Rectal smooth muscle tissue (tissue), 1 donor: Measurements from ENCODE around the gene OR8B2.

ENCODE experiments used
- H3K27ac ChIP-seq: one replicate; pipeline ENCODE4 v1.7.0; 2013; ENCODE audit warnings: low read depth, low read length, inconsistent platforms
- H3K27me3 ChIP-seq: one replicate; pipeline ENCODE4 v1.7.0; 2013; ENCODE audit warnings: low read length; ENCODE audit not compliant: control insufficient read depth, insufficient read depth
- H3K36me3 ChIP-seq: one replicate; pipeline ENCODE4 v1.7.0; 2013; ENCODE audit warnings: low read length; ENCODE audit not compliant: control insufficient read depth, insufficient read depth
- H3K4me1 ChIP-seq: one replicate; pipeline ENCODE4 v1.7.0; 2013; ENCODE audit warnings: low read length; ENCODE audit not compliant: control insufficient read depth, insufficient read depth
- H3K4me3 ChIP-seq: one replicate; pipeline ENCODE4 v1.7.0; 2013; ENCODE audit warnings: low read length
- H3K9ac ChIP-seq: one replicate; pipeline ENCODE4 v1.7.0; 2013; ENCODE audit warnings: low read length

Gene OR8B2

DNA sequence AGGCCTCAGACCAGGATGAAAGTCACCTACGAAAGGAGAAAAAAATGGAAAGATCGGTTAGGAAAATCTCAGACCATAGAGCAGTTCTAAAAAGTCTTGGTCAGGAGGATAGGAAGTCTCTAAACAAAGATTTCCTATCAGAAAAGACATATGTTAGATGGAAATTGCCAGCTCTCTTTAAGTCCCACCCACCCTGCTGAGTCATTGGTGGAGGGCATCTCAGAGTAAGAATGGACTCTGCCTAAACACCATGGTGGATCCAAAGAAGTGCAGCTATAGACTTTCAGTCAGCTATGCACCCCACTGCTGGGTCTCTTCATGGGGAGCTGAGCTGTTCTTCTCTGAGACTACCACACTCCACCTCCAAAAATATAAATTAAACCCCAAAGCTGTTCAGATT is 3.7 kb downstream of the OR8B2 start:
- no peak overlapping the region for H3K9ac ChIP-seq
- no peaks in the 10 kb centered on the region for H3K36me3 ChIP-seq
- no peaks in the 10 kb centered on the region for H3K4me1 ChIP-seq
- no peaks in the 10 kb centered on the region for H3K27me3 ChIP-seq
- no peak overlapping the region for H3K4me3 ChIP-seq
- H3K27ac ChIP-seq: no peak overlapping the region

DNA sequence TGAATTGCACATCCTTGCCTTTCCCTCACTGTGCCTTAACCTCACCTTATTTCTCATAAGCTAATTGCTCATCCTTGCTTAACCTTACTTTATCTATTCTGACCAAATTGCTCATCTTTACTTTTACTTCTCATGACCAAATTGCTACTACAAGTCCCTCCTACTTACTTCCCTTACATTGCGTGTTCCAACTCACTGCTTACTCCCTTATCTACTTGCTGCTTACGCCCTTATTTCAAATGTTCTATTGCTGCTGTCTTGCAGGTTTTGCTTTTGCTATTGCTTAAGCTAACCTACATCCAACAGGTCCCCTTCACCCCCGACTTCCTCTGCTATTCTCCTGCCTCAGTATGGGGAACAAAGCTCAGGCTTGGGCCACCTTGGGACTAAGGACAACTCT is 8.0 kb downstream of the OR8B2 start:
- Histone ChIP-seq H3K27ac (no peak overlapping the region), H3K9ac (no peak overlapping the region), H3K4me3 (no peak overlapping the region), H3K4me1 (no peaks in the 10 kb centered on the region), H3K36me3 (no peaks in the 10 kb centered on the region), H3K27me3 (no peaks in the 10 kb centered on the region)

DNA sequence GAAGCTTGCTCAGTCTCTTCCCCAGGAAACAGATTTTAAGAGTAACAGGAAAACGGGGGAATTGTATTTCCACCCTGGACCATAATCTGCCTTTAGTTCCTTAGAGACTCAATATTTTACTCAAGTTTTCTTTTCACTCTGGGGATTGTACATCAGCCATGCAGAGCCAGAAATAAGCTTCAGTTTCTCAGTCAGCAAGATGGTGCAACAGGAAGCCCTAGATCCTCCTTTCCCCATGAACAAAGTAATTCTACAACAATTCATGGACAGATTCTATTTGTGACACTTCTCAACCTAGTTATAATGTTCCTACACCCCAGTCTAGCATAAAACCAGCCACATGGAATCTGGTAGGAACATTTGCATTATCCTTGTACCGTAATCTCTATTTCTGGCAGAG is 24.7 kb downstream of the OR8B2 start:
- H3K36me3 ChIP-seq: no peaks in the 10 kb centered on the region

DNA sequence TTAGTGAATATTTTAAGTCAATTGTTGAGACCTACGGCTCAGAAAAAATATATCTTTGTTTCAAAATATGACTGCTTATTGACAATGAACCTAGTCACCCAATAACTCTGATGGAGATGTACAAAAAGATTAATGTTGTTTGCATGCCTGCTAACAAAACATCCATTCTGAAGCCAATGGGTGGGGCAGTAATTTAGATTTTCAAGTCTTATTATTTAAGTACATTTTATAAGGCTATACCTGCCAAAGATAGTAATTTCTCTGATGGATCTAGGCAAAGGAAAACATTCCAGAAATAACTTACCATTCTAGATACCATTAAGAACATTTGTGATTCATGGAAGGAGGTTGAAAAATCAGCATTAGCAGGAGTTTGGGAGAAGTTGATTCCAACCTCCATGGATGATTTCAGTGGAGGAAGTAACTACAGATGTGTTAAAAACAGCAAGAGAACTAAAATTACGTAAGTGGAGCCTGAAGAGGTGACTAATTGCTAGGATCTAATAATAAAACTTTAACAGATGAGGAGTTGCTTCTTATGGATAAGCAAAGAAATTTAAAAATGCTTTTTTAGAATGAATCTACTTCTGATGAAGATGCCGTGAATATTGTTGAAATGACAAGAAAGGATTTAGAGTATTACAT is 37.9 kb downstream of the OR8B2 start:
- no peaks in the 10 kb centered on the region for H3K4me1 ChIP-seq
- H3K36me3 ChIP-seq: no peaks in the 10 kb centered on the region
- no peaks in the 10 kb centered on the region for H3K27me3 ChIP-seq
- no peak overlapping the region for H3K4me3 ChIP-seq
- no peak overlapping the region for H3K27ac ChIP-seq
- H3K9ac ChIP-seq: no peak overlapping the region

More for the DNA sequence above, 24.7 kb downstream of the OR8B2 start:
- Histone ChIP-seq H3K4me1 (no peaks in the 10 kb centered on the region), H3K27ac (no peak overlapping the region), H3K4me3 (no peak overlapping the region), H3K27me3 (no peaks in the 10 kb centered on the region), H3K9ac (no peak overlapping the region)

DNA sequence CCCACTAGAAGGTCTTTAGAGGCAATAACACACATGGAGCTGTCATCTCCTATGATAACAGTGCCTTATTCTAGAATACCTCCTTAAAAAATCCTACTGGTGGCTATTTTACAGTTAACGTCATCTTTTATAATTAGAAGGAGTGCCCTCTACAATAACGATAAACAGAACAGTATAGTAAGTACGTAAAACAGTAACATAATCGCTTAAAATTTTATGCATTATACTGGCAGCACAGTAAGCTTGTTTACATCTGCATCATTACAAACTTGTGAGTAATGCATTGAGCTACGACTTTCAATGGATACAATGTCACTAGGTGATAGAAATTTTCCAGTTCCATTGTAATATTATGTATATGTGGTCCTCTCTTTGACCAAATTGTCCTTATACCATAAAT is 40.0 kb downstream of the OR8B2 start:
- Histone ChIP-seq H3K27ac (no peak overlapping the region), H3K4me1 (no peaks in the 10 kb centered on the region), H3K4me3 (no peak overlapping the region), H3K9ac (no peak overlapping the region), H3K27me3 (no peaks in the 10 kb centered on the region), H3K36me3 (no peaks in the 10 kb centered on the region)

DNA sequence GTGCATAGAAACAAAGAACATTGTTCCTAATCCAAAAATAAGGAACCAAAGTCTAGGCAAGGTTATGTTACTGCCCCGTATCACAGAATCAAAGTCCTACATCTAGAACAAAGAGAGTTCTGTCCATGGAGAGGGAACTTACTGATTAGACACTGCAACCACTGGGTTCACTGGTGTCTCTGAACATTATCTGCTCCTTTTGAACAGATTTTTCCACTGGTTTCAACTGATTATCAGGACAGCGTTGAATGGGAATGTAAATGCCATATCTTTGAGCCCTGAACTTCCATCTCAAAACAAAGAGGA is 44.2 kb downstream of the OR8B2 start:
- no peak overlapping the region for H3K27ac ChIP-seq
- H3K36me3 ChIP-seq: no peaks in the 10 kb centered on the region
- H3K4me3 ChIP-seq: no peak overlapping the region
- no peak overlapping the region for H3K9ac ChIP-seq
- H3K4me1 ChIP-seq: no peaks in the 10 kb centered on the region
- no peaks in the 10 kb centered on the region for H3K27me3 ChIP-seq

DNA sequence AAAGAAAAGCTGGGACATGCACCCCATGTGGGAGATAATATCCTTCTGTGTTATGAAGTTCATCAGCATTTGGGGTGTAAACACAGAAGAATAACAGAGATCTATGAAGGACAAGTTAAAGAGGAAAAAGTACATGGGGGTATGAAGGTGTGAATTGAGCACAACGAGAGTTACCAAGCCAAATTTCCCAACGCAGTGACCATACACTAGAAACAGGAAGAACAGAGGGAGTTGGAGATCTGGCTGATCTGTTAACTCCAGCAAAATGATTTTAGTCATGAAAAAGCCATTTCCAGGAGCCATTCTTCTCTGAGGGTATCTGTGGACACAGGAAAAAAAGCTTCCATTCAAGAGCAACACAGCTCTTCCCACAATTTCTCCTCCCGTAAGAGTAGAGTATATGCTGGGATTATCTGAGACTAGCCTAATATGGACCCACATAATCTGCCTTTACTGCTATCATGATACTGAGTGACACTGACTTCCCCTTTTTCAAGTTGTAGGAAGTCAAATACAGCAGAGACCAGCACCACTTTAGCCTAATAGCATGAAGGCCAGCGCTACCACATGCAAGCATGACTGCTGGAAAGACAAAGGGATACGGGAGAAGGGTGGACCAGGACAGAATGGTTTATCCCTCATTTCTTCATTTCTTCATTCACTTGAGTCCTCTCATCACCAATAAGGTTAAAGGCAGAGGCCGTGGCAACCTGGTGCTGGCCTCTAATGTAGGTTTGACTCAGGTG is 44.7 kb downstream of the OR8B2 start:
- H3K4me1 ChIP-seq: no peaks in the 10 kb centered on the region
- no peaks in the 10 kb centered on the region for H3K27me3 ChIP-seq
- no peak overlapping the region for H3K9ac ChIP-seq
- no peaks in the 10 kb centered on the region for H3K36me3 ChIP-seq
- no peak overlapping the region for H3K4me3 ChIP-seq
- H3K27ac ChIP-seq: no peak overlapping the region
